Panc1 (cell line): ENCODE measurements around the gene PTPA.

Experiments
- CTCF ChIP-seq: fragments of 450-650 bp; IDR thresholded peaks from 2 replicates; pipeline ENCODE4 v1.5.1; 2017; ENCODE audit warnings: mild to moderate bottlenecking
- POLR2AphosphoS5 ChIP-seq: IDR thresholded peaks from 2 replicates; pipeline ENCODE4 v1.6.1; 2012; ENCODE audit warnings: mild to moderate bottlenecking, low read depth, low read length, moderate library complexity
- REST ChIP-seq, 2 experiments: IDR thresholded peaks; 2 replicates each; pipeline ENCODE4 v1.6.1; 2011 to 2012; ENCODE audit warnings: low read depth in 2 of 2, control low read depth in 1 of 2, low read length in 1 of 2, mild to moderate bottlenecking in 1 of 2, moderate library complexity in 1 of 2; ENCODE audit not compliant: insufficient read depth in 1 of 2
- TCF7L2 ChIP-seq: IDR thresholded peaks from 2 replicates; pipeline ENCODE4 v1.6.1; 2011; ENCODE audit warnings: mild to moderate bottlenecking, low read depth, low read length, inconsistent platforms

GRCh38 chr9:129109952-129110739 lies 1.1 kb upstream of the PTPA start:
- no peak for TF ChIP-seq POLR2AphosphoS5
- TF ChIP-seq REST (IDR thresholded peaks at IDR 0.05; ENCODE audit: insufficient read depth in 1 of 2, low read depth in 2 of 2, low read length in 1 of 2) = no peak
- TF ChIP-seq CTCF = no peak
- no peak for TF ChIP-seq TCF7L2
